Effector memory CD4-positive, alpha-beta T cell (primary cell): ENCODE results near the gene WNT3.

Source experiments
- DNase-seq, 3 donors: peaks; one replicate each; pipeline ENCODE4 v3.0.0-alpha.2; 2020
- H3K27ac ChIP-seq: 2 replicates; pipeline ENCODE4 v1.7.0; 2013; ENCODE audit warnings: mild to moderate bottlenecking, low read length, moderate library complexity; ENCODE audit not compliant: insufficient read depth, poor library complexity, severe bottlenecking
- H3K27me3 ChIP-seq: replicated peaks from 2 replicates; pipeline ENCODE4 v1.7.0; 2013; ENCODE audit warnings: mild to moderate bottlenecking, low read length; ENCODE audit not compliant: insufficient read depth, control insufficient read depth, poor library complexity, severe bottlenecking
- H3K36me3 ChIP-seq: 2 replicates; pipeline ENCODE4 v1.7.0; 2013; ENCODE audit warnings: mild to moderate bottlenecking, low read length, moderate library complexity; ENCODE audit not compliant: control insufficient read depth, insufficient read depth
- H3K4me1 ChIP-seq: 2 replicates; pipeline ENCODE4 v1.7.0; 2013; ENCODE audit warnings: low read length, mild to moderate bottlenecking; ENCODE audit not compliant: control insufficient read depth, insufficient read depth, poor library complexity, severe bottlenecking
- H3K4me3 ChIP-seq: 2 replicates; pipeline ENCODE4 v1.7.0; 2013; ENCODE audit warnings: low read length, low read depth, mild to moderate bottlenecking; ENCODE audit not compliant: insufficient read depth, poor library complexity, severe bottlenecking
- H3K9me3 ChIP-seq: 2 replicates; pipeline ENCODE4 v1.7.0; 2013; ENCODE audit warnings: mild to moderate bottlenecking, low read length, moderate library complexity; ENCODE audit not compliant: control insufficient read depth

The WNT3 gene

DNA sequence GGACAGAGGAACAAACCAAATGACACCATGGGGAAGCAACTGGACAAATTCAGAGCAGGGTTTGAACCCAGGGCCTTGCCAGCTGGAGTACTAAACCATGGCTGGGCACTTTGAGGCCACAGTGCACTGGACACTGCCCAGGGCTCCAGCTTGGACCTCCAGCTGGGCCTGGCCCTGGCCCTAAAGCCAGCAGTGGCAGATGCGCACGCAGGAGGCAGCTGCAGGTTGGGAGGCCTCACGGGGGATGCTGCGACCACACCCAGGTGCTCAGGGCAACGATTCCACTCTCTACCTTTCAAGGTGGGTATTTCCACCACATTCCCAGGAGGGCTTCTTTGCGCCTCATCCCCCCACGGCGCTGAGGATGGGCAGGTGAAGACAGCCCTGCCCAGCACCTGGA is 28.9 kb downstream of the WNT3 start:
- Histone ChIP-seq H3K27me3 (peaks cover 3% of the 10 kb centered on the region), H3K4me3 (no peak overlapping the region), H3K27ac (no peak overlapping the region), H3K9me3 (no peaks in the 10 kb centered on the region), H3K4me1 (no peaks in the 10 kb centered on the region), H3K36me3 (no peaks in the 10 kb centered on the region)
- no peak for DNase-seq

DNA sequence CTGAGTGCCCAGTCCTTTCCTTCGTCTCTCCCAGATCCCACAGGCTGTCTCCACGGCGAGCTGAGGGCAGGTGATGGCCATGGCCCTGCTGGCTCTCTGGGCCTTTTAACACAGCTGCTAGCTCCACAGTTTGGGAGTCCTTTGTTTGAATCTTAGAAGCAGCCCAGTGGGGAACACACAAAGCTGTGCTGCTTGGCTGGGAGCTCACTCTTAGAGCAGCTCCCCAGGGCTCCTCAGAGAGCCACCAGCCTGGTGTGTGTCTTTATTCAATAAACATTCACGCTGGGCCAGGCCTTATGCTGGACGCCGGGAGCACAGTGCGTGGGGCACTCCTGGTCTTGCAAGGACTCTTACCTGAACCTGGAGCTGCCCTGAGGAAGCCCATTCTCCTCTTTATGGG is 29.7 kb downstream of the WNT3 start:
- no peaks in the 10 kb centered on the region for H3K36me3 ChIP-seq
- no peaks in the 10 kb centered on the region for H3K4me1 ChIP-seq
- H3K9me3 ChIP-seq, result no peaks in the 10 kb centered on the region
- H3K4me3 ChIP-seq, result no peak overlapping the region
- H3K27me3 ChIP-seq, result peaks cover under 1% of the 10 kb centered on the region
- no peak overlapping the region for H3K27ac ChIP-seq
- DNase-seq, result no peak

DNA sequence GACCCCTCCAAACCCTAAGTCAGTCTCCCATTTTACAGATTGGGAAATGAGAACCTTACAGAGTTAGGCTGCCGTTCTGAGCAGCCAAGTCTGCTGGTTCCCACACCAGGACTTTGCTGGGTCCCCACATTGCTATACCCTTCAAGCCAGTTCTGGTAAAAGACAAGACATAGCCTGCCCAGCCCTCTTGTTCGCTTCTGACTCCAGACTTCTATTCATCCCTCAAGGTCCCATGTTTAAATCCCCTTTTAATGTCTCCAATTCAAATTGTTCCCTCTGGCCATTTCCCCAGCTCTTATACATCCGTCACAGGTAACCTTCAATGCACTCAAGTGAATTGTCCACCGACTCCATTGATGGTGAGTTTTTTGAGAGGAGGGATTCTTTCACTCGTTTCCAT is 30.2 kb downstream of the WNT3 start:
- Histone ChIP-seq H3K36me3 (no peaks in the 10 kb centered on the region), H3K4me1 (no peaks in the 10 kb centered on the region), H3K27ac (no peak overlapping the region), H3K27me3 (no peaks in the 10 kb centered on the region), H3K9me3 (no peaks in the 10 kb centered on the region), H3K4me3 (no peak overlapping the region)
- no peak for DNase-seq

DNA sequence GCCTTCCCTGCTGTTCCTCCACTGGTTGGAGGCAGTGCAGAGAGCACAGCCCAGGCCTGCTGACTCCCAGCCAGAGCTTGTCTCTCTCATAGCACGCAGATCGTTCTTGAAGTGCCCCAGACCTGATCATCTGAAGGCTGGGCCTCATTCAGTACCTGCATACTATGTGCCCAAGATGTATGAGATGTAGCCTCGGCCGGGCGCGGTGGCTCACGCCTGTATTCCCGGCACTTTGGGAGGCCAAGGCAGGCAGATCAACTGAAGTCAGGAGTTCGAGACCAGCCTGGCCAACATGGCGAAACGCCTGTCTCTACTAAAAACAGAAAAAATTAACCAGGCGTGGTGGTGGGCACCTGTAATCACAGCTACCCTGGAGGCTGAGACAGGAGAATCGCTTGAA is 31.0 kb downstream of the WNT3 start:
- H3K4me1 ChIP-seq, result no peaks in the 10 kb centered on the region
- no peaks in the 10 kb centered on the region for H3K36me3 ChIP-seq
- H3K27ac ChIP-seq, result no peak overlapping the region
- H3K4me3 ChIP-seq, result no peak overlapping the region
- no peaks in the 10 kb centered on the region for H3K27me3 ChIP-seq
- DNase-seq, result no peak
- H3K9me3 ChIP-seq, result no peaks in the 10 kb centered on the region

DNA sequence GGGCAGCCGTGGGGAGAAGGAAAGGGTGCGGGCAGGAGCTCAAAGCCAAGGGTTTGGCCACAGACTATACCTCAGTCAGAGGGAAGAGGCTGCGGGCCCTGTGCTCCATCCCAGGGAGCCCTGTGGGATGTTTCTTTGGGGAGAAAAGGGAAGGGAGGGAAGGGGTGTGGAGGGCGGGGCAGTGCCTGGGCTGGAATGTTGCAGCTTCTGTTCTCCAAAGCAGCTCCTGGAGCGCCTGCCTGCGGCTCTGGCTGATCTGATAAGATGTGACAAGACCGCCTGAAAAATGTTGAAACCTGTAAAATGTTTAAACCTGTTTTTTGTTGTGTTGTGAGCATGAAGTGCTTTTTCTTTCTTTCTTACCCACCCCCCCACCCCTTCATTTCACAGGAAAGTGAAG is 32.8 kb downstream of the WNT3 start:
- no peaks in the 10 kb centered on the region for H3K36me3 ChIP-seq
- no peak overlapping the region for H3K4me3 ChIP-seq
- no peaks in the 10 kb centered on the region for H3K4me1 ChIP-seq
- no peak for DNase-seq
- no peaks in the 10 kb centered on the region for H3K27me3 ChIP-seq
- no peak overlapping the region for H3K27ac ChIP-seq
- no peaks in the 10 kb centered on the region for H3K9me3 ChIP-seq

DNA sequence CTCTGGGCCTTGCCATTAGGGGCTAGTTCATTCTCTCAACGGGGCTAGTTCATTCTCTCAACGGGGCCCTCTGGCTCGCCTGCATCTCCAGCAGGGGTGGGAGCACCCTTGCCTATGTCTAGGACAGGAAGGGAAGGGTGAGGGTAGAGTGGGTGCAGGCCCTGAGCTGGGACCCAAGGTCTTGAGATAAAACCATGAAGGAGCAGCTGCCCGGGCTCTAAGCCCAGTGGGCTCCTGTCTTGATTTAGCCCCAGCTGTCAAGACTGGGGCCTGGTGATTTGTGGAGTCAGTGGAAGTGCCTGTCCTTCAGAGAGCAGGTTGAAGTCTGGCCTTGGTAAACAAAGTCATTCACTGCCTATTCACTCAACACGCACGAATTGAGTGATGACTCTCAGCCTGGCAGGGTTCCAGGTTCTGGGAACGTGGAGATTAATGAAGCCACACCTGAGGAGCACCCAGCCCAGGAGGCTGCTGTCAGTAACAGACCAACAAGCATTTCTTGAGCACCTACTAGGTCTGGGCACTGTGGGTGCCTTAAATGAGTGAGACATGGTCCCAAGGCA is 35.4 kb downstream of the WNT3 start:
- no peaks in the 10 kb centered on the region for H3K27me3 ChIP-seq

DNA sequence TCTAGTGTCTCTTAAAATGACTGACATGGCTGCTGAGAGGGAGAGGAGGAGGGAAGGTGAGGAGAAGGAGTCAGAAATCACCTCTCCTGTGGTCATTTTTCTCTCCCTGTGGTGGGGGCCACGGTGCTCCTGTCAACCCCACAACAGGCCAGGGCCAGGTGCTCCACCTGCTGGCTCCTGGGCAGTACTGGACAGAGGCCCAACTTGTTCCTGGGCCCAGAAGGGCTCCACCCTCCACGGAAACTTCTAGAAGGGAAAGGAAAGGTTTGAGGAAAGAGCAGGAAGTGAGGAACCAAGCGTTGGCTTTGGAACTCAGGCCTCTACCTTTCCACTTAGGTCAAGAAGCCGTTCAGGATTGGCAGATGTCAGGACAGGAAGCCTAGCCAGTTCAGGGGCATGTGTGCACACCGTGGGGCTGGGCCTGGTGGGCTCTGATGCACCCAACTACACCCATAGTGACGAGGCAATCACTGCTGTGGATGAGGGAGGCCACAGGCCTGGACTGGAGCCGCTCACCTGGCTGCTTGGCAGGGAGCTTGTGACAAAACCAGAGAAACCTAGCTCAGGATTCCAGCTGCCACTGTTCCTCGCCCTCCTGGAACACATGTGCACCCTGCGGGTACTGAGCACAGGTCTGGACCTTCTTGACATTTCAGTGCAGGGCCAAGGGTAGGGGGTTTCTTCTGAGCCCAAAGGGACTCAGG is 36.1 kb downstream of the WNT3 start:
- Histone ChIP-seq H3K27ac (no peak overlapping the region), H3K4me3 (no peak overlapping the region), H3K4me1 (no peaks in the 10 kb centered on the region), H3K27me3 (no peaks in the 10 kb centered on the region), H3K9me3 (no peaks in the 10 kb centered on the region), H3K36me3 (no peaks in the 10 kb centered on the region)
- no peak for DNase-seq

More for the DNA sequence above, 35.4 kb downstream of the WNT3 start:
- Histone ChIP-seq H3K4me3 (no peak overlapping the region), H3K36me3 (no peaks in the 10 kb centered on the region), H3K4me1 (no peaks in the 10 kb centered on the region), H3K27ac (no peak overlapping the region), H3K9me3 (no peaks in the 10 kb centered on the region)
- no peak for DNase-seq

DNA sequence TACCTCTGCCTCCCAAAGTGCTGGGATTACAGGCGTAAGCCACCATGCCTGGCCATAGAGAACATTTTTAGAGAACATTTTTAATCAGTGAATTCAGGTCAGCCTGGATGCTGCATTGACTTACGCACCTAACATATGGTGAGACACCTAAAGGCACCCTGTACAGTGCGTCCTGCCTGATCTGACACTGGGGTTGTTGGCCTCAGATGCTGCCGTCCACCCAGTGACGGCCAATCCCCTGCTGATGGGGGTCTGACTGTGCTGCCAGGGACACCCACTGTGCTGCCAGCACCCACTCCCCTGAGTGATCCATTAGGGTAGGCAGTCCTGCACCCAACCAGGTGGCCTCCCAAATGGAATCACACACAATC is 38.5 kb downstream of the WNT3 start:
- no peaks in the 10 kb centered on the region for H3K4me1 ChIP-seq
- no peak overlapping the region for H3K4me3 ChIP-seq
- no peaks in the 10 kb centered on the region for H3K9me3 ChIP-seq
- no peaks in the 10 kb centered on the region for H3K27me3 ChIP-seq
- H3K27ac ChIP-seq, result no peak overlapping the region
- no peak for DNase-seq
- no peaks in the 10 kb centered on the region for H3K36me3 ChIP-seq

DNA sequence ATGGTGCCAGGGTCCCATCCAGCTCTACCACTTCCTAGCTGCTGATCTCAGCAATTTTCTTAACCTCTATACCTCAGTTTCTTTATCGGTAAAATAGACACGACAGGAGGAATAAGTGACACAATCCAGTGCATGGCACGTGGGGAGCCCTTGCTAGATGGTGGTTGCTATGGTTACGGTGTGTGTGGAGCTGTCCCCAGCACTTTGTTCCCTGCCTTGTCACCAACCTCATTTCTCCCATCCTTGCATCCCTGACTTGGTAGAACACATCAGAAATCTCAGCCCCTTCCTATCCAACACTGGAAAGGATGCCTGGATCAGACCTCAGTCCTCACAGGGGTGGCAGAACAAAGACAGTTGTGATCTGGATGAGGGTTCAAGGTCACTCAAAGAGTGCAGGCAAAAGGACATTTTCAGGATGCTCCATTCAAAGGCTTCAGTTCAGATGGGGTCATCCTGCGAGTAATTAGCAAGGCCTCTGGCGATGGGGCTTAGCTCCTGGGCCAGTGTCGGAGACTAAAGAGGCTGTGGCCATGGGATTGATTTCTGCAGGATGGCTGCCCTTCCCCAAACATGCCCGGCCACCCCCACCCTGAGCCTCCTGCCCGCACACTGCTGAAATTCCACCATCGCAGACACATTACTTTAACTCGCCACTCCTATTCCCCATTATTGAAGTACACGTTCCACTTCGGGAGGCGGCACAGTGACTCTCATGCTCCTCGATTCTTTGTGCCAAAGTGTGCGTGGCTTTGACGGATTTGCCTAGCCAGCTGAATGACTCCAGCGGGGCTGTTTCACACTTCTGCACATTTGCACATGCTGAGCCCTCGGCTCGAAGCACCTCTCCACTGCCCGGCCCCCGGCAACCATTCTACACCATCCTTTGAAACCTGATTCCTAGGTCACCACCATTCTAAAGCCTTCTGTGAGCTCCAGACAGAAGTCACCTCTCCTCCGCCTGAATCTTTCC is 40.3 kb downstream of the WNT3 start:
- Histone ChIP-seq H3K36me3 (no peaks in the 10 kb centered on the region), H3K4me1 (no peaks in the 10 kb centered on the region), H3K27me3 (no peaks in the 10 kb centered on the region), H3K27ac (no peak overlapping the region), H3K4me3 (no peak overlapping the region), H3K9me3 (no peaks in the 10 kb centered on the region)
- DNase-seq, result no peak
